Transverse colon (tissue), 4 donors: Measurements from ENCODE around the gene LMNTD2.

Experiments used
- EP300 ChIP-seq: sonication (generic); formaldehyde crosslinking; IDR thresholded peaks from one replicate; pipeline ENCODE4 v1.6.1; 2017; ENCODE audit warnings: antibody characterized with exemption, low read depth
- POLR2A ChIP-seq: fragments of 450-650 bp; IDR thresholded peaks from one replicate; pipeline ENCODE4 v1.6.1; 2016; ENCODE audit warnings: antibody characterized with exemption, mild to moderate bottlenecking, moderate library complexity
- POLR2AphosphoS5 ChIP-seq, 3 donors: sonication (generic); formaldehyde crosslinking; IDR thresholded peaks; one replicate each; pipeline ENCODE4 v1.6.1; 2016; ENCODE audit warnings: antibody characterized with exemption in 3 of 3
- TF ChIP-seq, protein P1 (sequence below), 5 experiments: fragments of 200-600 bp in 3 of 5; fragments of 450-650 bp in 2 of 5; sonication (generic) in 3 of 5; IDR thresholded peaks; 1 replicate in 2 of 5; 2 replicates in 3 of 5; pipeline ENCODE4 v1.5.1; 2016 to 2017; ENCODE audit warnings: antibody characterized with exemption in 5 of 5, inconsistent platforms in 3 of 5, mild to moderate bottlenecking in 2 of 5, moderate library complexity in 1 of 5

DNA sequence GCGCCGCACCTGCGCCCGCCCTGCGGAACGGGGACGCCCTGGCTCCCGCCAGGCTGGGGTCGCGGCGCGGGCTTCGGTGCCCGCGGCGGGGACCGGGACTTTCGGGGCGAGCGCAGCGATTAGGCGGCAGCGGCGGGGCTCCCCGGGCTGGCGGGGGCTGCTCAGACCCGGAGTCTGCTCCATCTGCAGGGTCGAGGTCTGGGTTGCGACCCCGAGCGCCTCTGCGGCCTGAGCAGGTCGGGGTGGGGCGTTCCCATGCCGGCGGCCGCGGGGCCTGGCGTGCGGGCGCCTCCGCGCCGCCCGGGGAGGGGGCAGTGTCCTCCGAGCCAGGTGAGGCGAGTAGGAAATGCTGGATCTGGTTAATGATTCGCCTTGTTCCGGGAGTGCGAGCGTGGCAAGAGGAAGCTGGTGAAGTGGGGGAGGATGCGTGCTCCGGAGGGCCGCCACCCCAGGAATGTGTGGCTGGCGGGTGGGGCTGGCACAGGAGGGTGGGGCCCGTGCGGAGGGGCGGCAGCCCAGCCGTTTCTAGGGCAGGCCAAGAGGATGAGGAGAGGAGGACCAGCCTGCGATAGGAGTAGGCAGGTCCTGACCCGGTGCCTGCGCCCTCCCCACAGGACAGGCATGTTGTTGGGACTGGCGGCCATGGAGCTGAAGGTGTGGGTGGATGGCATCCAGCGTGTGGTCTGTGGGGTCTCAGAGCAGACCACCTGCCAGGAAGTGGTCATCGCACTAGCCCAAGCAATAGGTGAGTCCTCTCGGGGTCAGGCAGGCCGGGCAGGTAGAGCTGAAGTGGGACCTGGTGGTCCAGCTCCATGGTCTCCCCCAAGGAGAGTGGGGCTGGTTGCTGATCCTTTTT is 838 bp upstream of the LMNTD2 start:
- TF ChIP-seq POLR2A (peak; percentile 84), EP300 (peak; percentile 39), POLR2AphosphoS5 (IDR thresholded peaks at IDR 0.05) (peak; percentile 8 to 85 (median 78))
- TF ChIP-seq, protein P1, sequence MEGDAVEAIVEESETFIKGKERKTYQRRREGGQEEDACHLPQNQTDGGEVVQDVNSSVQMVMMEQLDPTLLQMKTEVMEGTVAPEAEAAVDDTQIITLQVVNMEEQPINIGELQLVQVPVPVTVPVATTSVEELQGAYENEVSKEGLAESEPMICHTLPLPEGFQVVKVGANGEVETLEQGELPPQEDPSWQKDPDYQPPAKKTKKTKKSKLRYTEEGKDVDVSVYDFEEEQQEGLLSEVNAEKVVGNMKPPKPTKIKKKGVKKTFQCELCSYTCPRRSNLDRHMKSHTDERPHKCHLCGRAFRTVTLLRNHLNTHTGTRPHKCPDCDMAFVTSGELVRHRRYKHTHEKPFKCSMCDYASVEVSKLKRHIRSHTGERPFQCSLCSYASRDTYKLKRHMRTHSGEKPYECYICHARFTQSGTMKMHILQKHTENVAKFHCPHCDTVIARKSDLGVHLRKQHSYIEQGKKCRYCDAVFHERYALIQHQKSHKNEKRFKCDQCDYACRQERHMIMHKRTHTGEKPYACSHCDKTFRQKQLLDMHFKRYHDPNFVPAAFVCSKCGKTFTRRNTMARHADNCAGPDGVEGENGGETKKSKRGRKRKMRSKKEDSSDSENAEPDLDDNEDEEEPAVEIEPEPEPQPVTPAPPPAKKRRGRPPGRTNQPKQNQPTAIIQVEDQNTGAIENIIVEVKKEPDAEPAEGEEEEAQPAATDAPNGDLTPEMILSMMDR (IDR thresholded peaks at IDR 0.05) = no peak
